Stomach (tissue), 4 donors: ENCODE measurements around the gene CLCNKA.

Experiments
- CTCF ChIP-seq, 7 experiments: fragments of 450-650 bp in 4 of 7; fragments of 200-600 bp in 3 of 7; sonication (generic) in 3 of 7; IDR thresholded peaks; one replicate each; pipeline ENCODE4 v1.5.1; 2016 to 2019; ENCODE audit warnings: antibody characterized with exemption in 7 of 7, control low read depth in 2 of 7, mild to moderate bottlenecking in 1 of 7
- EP300 ChIP-seq: sonication (generic); formaldehyde crosslinking; IDR thresholded peaks from one replicate; pipeline ENCODE4 v1.6.1; 2017; ENCODE audit warnings: antibody characterized with exemption
- POLR2AphosphoS5 ChIP-seq, 3 donors: sonication (generic); formaldehyde crosslinking; IDR thresholded peaks; one replicate each; pipeline ENCODE4 v1.6.1; 2016; ENCODE audit warnings: antibody characterized with exemption in 3 of 3

- TF ChIP-seq CTCF (IDR thresholded peaks at IDR 0.05) (no peak), POLR2AphosphoS5 (IDR thresholded peaks at IDR 0.05) (no peak), EP300 (no peak)
Observed at GRCh38 chr1:16046842-16047241, 25.0 kb downstream of the CLCNKA start.
